ENCODE results near the gene SETBP1.

Gene SETBP1

DNA sequence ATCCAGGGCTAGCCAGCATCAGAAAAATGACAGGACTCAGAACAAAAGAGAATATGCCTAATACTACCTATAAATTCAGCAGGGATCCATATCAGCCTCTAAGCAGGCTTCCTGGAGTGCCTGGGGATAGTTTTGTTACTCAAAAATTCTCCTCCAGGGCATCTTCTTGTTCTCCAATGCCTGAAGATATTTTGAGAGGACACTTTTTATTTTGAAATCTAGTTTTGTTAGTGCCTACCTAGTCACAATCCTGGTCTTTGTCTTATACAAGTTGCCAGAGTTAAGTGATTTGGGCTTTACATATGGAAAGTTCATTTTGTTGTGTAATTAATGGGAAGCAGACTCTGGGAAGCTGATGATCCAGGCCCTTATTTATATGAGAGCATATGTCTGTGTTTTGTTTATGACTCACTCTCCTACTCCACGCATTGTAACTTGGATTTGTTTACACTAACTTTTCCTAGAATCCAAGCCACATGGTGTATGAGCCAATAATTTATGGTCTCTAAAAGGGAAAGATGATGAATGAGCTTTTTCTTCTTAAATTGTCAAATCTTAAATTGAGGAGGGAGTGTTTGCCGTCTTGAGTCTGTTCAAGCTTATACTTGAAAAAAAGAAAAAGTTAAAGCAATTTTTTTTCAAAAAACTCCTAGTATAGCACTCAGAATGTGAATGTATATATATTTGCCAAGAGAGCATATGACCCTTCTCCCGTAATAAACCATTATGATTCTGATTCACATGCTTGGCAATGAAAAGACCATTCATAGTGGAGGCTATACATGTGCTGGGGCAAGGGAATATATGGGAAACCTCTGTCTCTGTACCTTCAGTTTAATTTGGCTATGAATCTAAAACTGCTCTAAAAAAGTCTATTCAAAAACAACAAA is 370.3 kb downstream of the SETBP1 start:
- Mint-ChIP-seq H3K4me3 (no peak overlapping the region), H3K27me3 (no peaks in the 10 kb centered on the region), H3K4me1 (ENCODE audit: low read depth) (no peaks in the 10 kb centered on the region), H3K36me3 (ENCODE audit: low read depth) (no peaks in the 10 kb centered on the region), H3K9me3 (no peaks in the 10 kb centered on the region), H3K27ac (no peak overlapping the region)

DNA sequence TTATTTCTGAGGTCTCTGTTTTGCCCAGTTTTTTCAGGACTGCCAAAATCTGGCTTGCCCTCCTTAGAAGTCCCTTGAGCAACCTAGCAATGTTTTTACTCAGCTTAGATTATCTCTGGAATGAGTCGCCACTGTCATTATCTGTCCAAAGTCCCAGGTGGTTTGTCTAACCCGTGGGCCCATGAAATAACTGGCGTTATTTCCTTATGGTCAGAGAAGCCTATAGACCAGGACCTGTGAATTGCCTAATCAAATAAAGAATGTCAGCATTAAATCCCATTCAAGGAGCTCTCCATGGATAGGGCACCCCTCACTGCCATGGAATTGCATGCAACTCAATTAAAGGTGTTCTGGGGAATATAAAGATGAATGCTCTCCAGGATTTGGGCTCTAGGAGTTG is 373.9 kb downstream of the SETBP1 start:
- no peaks in the 10 kb centered on the region for H3K4me1 Mint-ChIP-seq (ENCODE audit: low read depth)
- H3K9me3 Mint-ChIP-seq = no peaks in the 10 kb centered on the region
- H3K36me3 Mint-ChIP-seq (ENCODE audit: low read depth) = no peaks in the 10 kb centered on the region
- H3K4me3 Mint-ChIP-seq = no peak overlapping the region
- peaks cover 3% of the 10 kb centered on the region for H3K27me3 Mint-ChIP-seq
- no peak overlapping the region for H3K27ac Mint-ChIP-seq

DNA sequence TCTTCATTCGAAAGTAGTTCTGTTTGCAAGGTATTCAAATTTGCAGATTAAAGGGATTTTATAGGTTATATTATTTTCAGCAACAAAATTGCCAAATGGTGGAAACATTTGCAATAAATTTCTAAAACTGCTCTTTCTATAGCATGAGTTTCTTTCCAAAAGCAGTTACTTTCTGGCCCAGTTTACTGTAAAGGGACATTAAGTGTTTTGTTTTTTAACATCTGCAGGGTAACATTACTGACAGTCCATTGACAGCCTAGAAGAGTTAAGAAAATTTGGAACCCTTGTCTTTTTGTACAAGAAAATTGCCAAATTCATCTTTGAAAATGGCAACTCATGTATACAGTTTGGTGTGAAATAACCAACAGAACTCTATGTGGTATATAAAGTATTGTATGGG is 375.1 kb downstream of the SETBP1 start:
- H3K9me3 Mint-ChIP-seq = no peaks in the 10 kb centered on the region
- H3K27ac Mint-ChIP-seq = no peak overlapping the region
- no peaks in the 10 kb centered on the region for H3K36me3 Mint-ChIP-seq (ENCODE audit: low read depth)
- H3K27me3 Mint-ChIP-seq = peaks cover 3% of the 10 kb centered on the region
- H3K4me3 Mint-ChIP-seq = no peak overlapping the region
- no peaks in the 10 kb centered on the region for H3K4me1 Mint-ChIP-seq (ENCODE audit: low read depth)

DNA sequence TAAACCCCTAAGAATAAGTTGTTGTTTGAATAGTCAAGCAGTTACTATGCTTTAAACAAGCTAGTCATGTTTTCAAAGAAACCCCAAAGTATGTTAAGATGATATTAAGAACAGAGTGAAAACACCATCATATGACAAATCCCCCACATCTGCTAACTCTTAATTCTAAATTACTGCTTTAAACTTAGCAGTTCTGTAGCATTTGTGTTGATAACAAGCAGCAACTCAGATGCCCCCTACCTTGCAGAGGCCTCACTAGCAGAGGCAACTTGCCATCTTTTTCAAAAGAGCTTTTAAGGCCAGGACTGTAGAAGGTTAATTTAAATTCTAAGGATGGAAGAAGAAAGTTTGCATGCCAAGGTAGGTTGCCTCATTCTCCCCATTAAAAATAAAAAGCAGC is 376.2 kb downstream of the SETBP1 start:
- Mint-ChIP-seq H3K27me3 (peaks cover 3% of the 10 kb centered on the region), H3K9me3 (no peaks in the 10 kb centered on the region), H3K27ac (no peak overlapping the region), H3K4me3 (no peak overlapping the region), H3K36me3 (ENCODE audit: low read depth) (no peaks in the 10 kb centered on the region), H3K4me1 (ENCODE audit: low read depth) (no peaks in the 10 kb centered on the region)

DNA sequence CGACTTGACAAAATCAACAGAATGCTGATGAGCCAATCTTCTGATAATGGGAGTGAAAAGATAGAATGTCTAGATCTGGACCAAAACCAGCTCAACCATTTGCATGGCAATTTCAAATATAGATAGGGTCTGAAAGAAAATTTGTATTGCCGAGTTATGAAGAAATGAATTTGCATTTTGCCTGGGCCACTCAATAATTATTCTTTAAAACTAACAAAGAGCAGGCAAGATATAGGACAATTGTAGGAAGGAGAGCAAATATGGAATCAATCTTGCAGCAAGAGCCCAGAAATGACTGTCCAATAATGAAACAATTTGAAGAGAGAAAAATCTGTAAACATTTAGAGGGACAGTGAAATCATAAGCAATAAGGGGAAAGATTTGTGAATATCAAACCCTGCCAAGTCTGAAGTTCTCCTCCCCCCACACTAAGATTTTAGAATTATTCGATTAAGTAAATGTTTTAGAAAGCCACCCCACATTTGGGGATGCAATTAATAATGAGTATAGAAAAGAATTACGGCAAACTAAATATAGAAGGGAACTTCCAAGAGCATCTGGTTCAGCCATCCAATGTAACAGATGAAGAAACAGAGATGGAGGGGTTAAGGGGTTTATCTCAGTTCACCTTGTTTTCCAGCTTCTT is 377.4 kb downstream of the SETBP1 start:
- Mint-ChIP-seq H3K27ac (no peak overlapping the region), H3K4me3 (no peak overlapping the region), H3K36me3 (ENCODE audit: low read depth) (peaks cover 3% of the 10 kb centered on the region)

DNA sequence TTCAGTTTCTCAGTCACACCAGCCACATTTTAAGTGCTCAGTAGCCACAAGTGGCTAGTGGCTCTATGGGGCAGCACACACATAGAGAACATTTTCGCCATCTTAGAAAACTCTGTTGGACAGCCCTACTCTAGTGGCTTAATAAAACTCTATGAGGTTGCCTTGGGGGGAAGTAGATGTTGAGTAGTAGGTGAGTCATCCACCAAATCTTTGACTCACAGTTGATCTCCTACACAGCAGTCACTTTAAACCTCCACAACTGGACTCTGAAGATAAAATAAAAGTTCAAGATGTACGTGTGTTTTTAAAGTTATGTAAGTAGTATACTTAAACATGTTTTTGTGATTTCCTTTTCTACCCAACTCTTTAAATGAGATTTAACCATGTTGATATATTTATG is 379.0 kb downstream of the SETBP1 start:
- Mint-ChIP-seq H3K36me3 (ENCODE audit: low read depth) (peaks cover 8% of the 10 kb centered on the region), H3K4me3 (no peak overlapping the region), H3K9me3 (no peaks in the 10 kb centered on the region), H3K27me3 (peaks cover 3% of the 10 kb centered on the region), H3K27ac (no peak overlapping the region), H3K4me1 (ENCODE audit: low read depth) (no peaks in the 10 kb centered on the region)

More for the DNA sequence above, 377.4 kb downstream of the SETBP1 start:
- H3K4me1 Mint-ChIP-seq (ENCODE audit: low read depth) = no peaks in the 10 kb centered on the region
- peaks cover 3% of the 10 kb centered on the region for H3K27me3 Mint-ChIP-seq
- H3K9me3 Mint-ChIP-seq = no peaks in the 10 kb centered on the region

DNA sequence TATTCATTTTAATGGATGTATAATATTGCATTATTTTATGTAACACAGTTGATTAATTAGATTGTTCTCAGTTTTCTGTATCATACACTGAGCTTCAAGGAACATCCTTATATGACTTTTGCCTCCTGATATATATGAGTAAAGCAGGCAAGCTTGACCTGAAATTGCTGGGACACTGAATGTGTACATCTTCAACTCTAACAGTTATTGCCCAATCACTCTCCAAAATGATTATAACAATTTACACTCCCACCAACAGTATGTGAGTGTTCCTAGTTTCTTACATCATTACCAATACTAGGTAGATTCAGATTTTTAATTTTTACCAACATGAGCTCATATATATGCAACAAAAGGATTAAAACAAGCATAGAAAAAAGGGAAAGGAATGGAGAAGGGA is 379.4 kb downstream of the SETBP1 start:
- Mint-ChIP-seq H3K9me3 (no peaks in the 10 kb centered on the region), H3K27ac (no peak overlapping the region), H3K4me1 (ENCODE audit: low read depth) (no peaks in the 10 kb centered on the region), H3K4me3 (no peak overlapping the region), H3K27me3 (peaks cover 3% of the 10 kb centered on the region), H3K36me3 (ENCODE audit: low read depth) (peaks cover 8% of the 10 kb centered on the region)

DNA sequence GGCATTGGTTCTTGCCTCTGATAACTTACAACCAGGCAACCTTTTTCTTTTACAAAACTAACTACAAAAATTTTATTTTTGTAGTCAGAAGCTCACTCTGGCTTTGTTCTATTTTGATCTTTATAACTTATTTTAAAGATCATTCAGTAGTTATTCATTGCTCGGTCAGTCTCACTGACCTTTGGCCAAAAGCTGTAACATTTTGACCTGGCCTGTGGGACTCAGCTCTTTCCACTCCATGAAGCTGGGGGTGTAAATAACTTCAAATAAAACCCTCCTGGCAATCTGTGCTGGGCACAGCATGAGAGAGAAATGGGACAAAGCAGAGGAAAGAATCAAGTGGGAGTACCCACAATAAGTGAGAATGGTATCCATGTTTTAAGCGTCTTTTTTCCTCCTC is 380.7 kb downstream of the SETBP1 start:
- Mint-ChIP-seq H3K9me3 (no peaks in the 10 kb centered on the region), H3K27me3 (peaks cover 3% of the 10 kb centered on the region), H3K4me1 (ENCODE audit: low read depth) (peaks cover 7% of the 10 kb centered on the region), H3K27ac (no peak overlapping the region), H3K36me3 (ENCODE audit: low read depth) (peaks cover 8% of the 10 kb centered on the region), H3K4me3 (no peak overlapping the region)

DNA sequence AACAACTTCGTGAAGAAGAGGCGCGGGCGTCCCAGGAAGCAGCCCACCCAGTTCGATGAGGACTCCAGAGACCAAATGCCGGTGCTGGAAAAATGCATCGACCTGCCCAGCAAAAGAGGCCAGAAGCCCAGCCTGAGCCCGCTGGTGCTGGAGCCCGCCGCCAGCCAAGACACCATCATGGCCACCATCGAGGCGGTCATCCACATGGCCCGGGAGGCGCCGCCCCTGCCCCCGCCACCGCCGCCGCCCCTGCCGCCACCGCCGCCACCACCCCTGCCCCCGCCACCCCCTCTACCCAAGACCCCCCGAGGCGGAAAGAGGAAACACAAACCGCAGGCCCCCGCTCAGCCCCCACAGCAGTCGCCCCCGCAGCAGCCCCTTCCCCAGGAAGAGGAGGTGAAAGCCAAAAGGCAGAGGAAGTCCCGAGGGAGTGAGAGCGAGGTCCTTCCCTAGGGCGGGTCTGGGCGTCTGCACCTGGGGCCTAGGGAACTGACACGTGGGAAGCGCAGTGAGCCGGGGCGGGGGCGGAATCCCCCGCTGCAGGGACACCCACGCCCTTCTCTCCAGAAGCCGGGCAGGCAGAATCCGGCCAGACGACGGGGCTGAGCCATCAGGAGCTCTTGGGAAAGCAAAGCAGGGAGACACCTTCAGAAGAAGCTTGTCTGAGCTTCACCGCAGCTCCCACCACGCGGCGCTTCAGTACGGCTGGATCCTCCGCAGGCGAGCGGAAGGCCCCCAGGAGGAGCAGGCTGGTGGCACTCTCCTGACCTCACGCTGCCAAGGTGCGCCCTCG is 382.8 kb downstream of the SETBP1 start:
- H3K27ac Mint-ChIP-seq = no peak overlapping the region
- no peaks in the 10 kb centered on the region for H3K9me3 Mint-ChIP-seq
- H3K4me1 Mint-ChIP-seq (ENCODE audit: low read depth) = peaks cover 9% of the 10 kb centered on the region
- peaks cover 8% of the 10 kb centered on the region for H3K36me3 Mint-ChIP-seq (ENCODE audit: low read depth)
- no peak overlapping the region for H3K4me3 Mint-ChIP-seq
- H3K27me3 Mint-ChIP-seq = peaks cover 3% of the 10 kb centered on the region

DNA sequence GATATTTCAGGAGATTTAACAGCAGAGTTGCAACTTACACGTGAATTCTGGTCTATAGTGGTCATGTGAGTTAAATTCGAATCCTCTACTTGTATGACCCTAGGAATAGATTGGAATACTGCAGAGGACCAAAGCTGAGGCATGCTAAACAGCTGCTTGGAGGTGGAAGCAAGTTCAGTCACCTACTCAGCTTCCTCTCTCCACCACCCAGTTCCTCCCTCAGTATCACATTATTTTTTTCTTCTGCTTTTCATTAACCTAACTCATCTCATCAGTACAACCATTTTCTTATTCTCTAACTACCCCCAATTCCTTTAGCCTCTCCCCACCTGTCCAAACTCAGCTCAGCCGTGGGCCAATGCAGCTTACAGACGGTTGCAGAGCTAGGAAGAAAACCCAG is 385.5 kb downstream of the SETBP1 start:
- no peak overlapping the region for H3K4me3 Mint-ChIP-seq
- H3K27me3 Mint-ChIP-seq = no peaks in the 10 kb centered on the region
- peaks cover 8% of the 10 kb centered on the region for H3K36me3 Mint-ChIP-seq (ENCODE audit: low read depth)
- H3K9me3 Mint-ChIP-seq = no peaks in the 10 kb centered on the region
- no peak overlapping the region for H3K27ac Mint-ChIP-seq
- H3K4me1 Mint-ChIP-seq (ENCODE audit: low read depth) = peaks cover 9% of the 10 kb centered on the region

DNA sequence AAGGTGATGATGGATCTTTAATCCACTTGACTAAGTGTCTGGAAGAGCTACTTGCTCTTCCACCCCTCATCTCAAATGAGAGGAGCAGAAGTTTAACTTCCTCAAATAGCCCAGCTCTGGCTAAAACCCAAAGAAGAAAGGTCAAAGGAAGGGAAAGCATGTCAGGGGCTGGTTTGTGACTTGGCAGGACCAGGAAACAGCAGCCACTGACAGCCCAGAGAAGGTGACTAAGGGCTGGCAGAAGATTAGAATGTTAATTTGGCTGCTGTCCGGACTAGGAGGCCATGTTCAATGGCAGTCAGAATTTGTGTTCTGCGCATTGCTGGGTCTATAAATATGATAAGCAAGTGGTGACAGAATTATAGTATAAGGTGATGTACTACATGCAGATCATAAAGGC is 386.2 kb downstream of the SETBP1 start:
- Mint-ChIP-seq H3K4me1 (ENCODE audit: low read depth) (peaks cover 9% of the 10 kb centered on the region), H3K27me3 (no peaks in the 10 kb centered on the region), H3K9me3 (no peaks in the 10 kb centered on the region), H3K36me3 (ENCODE audit: low read depth) (peaks cover 8% of the 10 kb centered on the region), H3K4me3 (no peak overlapping the region), H3K27ac (no peak overlapping the region)

DNA sequence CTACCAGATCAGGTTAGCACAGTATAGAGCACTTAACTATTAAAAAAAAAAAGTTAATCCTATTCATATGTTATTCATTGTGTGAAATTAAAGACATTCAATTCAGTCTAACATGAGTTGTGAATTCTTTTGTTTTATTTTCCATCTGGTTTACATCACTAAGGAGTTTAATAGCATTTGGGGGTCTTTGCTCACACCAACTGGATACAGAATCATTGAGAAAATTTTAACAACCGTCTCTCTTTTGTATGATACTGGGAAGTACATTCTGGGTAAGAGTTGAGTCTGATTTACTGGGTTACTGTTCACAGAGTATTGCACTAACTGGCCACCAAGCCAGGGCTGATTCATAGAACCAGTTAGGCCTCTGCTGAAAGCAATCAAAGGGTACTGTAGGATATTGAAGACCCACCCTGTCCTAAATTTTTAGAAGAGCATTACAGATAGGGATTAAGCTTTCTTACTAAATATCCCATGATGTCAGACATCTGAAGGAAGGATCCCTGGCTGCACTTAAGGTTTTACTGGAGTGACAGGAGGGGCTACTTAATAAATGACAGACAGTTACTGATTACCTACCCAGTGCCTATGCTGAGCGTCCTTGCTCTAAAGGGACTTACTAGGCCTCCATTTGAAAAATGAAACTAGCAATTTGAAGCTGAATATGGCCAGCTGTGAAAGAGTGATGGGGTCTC is 387.9 kb downstream of the SETBP1 start:
- no peaks in the 10 kb centered on the region for H3K27me3 Mint-ChIP-seq
- H3K36me3 Mint-ChIP-seq (ENCODE audit: low read depth) = peaks cover 4% of the 10 kb centered on the region
- no peak overlapping the region for H3K4me3 Mint-ChIP-seq
- H3K9me3 Mint-ChIP-seq = no peaks in the 10 kb centered on the region
- H3K27ac Mint-ChIP-seq = no peak overlapping the region
- H3K4me1 Mint-ChIP-seq (ENCODE audit: low read depth) = peaks cover 9% of the 10 kb centered on the region

DNA sequence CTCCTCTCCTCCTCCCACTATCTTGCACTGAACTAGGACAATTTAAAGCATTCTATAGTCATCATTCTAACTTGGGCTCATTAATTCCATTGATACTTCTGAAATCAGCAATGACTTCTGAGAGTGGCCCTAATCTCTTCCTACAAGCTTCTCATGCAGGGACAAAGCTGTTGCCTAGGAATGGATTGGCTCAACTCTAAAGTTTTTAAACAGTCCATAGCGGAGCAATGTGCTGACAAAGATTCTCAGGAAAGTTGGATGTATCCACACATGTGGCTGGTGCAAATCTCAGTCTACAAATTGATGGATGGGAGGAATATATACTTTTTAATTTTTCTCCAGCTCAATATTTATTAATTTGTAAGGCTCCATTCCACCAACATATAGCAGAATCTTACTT is 388.9 kb downstream of the SETBP1 start:
- Mint-ChIP-seq H3K27ac (no peak overlapping the region), H3K4me3 (no peak overlapping the region)

DNA sequence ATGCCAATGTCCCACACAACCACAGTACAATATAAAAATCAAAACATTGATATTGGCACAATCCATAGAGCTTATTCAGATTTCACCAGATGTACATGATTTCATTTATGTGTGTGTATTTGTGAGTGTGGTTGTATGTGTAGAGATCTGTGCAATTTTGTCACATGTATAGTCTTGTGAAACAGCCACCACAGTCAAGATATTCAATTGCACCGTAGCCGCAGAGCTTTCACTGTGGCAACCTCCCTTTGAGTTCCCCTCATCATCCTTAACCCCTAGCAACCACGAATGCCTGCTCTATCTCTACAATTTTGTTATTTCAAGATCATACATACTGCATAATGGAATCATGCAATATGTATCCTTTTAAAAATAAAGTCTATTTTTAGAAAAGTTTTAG is 391.3 kb downstream of the SETBP1 start:
- H3K36me3 Mint-ChIP-seq (ENCODE audit: low read depth) = no peaks in the 10 kb centered on the region
- H3K27me3 Mint-ChIP-seq = no peaks in the 10 kb centered on the region
- no peak overlapping the region for H3K27ac Mint-ChIP-seq
- no peaks in the 10 kb centered on the region for H3K9me3 Mint-ChIP-seq
- no peaks in the 10 kb centered on the region for H3K4me1 Mint-ChIP-seq (ENCODE audit: low read depth)
- no peak overlapping the region for H3K4me3 Mint-ChIP-seq

More for the DNA sequence above, 388.9 kb downstream of the SETBP1 start:
- Mint-ChIP-seq H3K27me3 (no peaks in the 10 kb centered on the region), H3K4me1 (ENCODE audit: low read depth) (peaks cover 9% of the 10 kb centered on the region), H3K9me3 (no peaks in the 10 kb centered on the region), H3K36me3 (ENCODE audit: low read depth) (no peaks in the 10 kb centered on the region)
